IMR-90 (cell line): ENCODE results near the gene KCTD18. TPM values are rescaled to one million over a fixed set of nuclear protein-coding genes. Genes with fewer than 3 reads are reported as not detected.

ENCODE experiments used
- ATAC-seq: fragments of 200-7000 bp; cut with Tn5 transposase; 2 replicates; pipeline ENCODE4 v1.9.1; 2020; ENCODE audit warnings: low read depth, mild to moderate bottlenecking, moderate library complexity
- BruUV-seq: library from RNA; stranded (reverse); fragments of 400-500 nt; replicated peaks from 2 replicates; lab custom pipeline; 2021; lab: Mats Ljungman, UMichigan
- CTCF ChIA-PET: fragments of 300-600 bp; formaldehyde crosslinking; extraction: SDS; loops from one replicate; lab custom pipeline; 2021; ENCODE audit warnings: antibody characterized with exemption; lab: Yijun Ruan, JAX
- POLR2A ChIA-PET: fragments of 300-600 bp; sonication (Branson Sonifier 250); formaldehyde crosslinking; loops from one replicate; lab custom pipeline; 2022; ENCODE audit warnings: antibody characterized with exemption; ENCODE audit not compliant: unreplicated experiment; lab: Charles Lee
- DNase-seq: peaks from one replicate; pipeline ENCODE4 v3.0.0; 2013
- H2AFZ ChIP-seq: replicated peaks from 2 replicates; pipeline ENCODE3; 2013; ENCODE audit warnings: low read length, mild to moderate bottlenecking; ENCODE audit not compliant: poor library complexity
- H2AK5ac ChIP-seq: 2 replicates; pipeline ENCODE4 v1.6.1; 2013; ENCODE audit warnings: low read depth, low read length, inconsistent platforms
- H2AK9ac ChIP-seq: replicated peaks from 2 replicates; pipeline ENCODE3; 2013; ENCODE audit warnings: mild to moderate bottlenecking, low read depth, low read length, moderate library complexity; ENCODE audit not compliant: poor library complexity
- H2BK120ac ChIP-seq: 2 replicates; pipeline ENCODE4 v1.6.1; 2013; ENCODE audit warnings: low read depth, low read length, inconsistent platforms
- H2BK15ac ChIP-seq: 3 replicates; pipeline ENCODE4 v1.6.1; 2013; ENCODE audit warnings: low read depth, low read length, inconsistent platforms
- H2BK20ac ChIP-seq: 2 replicates; pipeline ENCODE4 v1.6.1; 2013; ENCODE audit warnings: low read depth, mild to moderate bottlenecking, inconsistent platforms, low read length, moderate library complexity
- H2BK5ac ChIP-seq: 2 replicates; pipeline ENCODE4 v1.6.1; 2013; ENCODE audit warnings: mild to moderate bottlenecking, low read depth, low read length, inconsistent platforms; ENCODE audit not compliant: poor library complexity, severe bottlenecking
- H3K14ac ChIP-seq: replicated peaks from 2 replicates; pipeline ENCODE4 v1.6.1; 2013; ENCODE audit warnings: low read depth, low read length, inconsistent platforms
- H3K18ac ChIP-seq: 2 replicates; pipeline ENCODE4 v1.6.1; 2013; ENCODE audit warnings: low read depth, low read length, control low read depth
- H3K23ac ChIP-seq: 2 replicates; pipeline ENCODE4 v1.6.1; 2013; ENCODE audit warnings: low read depth, low read length, inconsistent platforms
- H3K27ac ChIP-seq: 2 replicates; pipeline ENCODE4 v1.5.1; 2013; ENCODE audit warnings: mild to moderate bottlenecking, control low read depth, low read length; ENCODE audit not compliant: insufficient read depth
- H3K27me3 ChIP-seq: 2 replicates; pipeline ENCODE4 v1.6.1; 2013; ENCODE audit warnings: low read length; ENCODE audit not compliant: control insufficient read depth, insufficient read depth
- H3K36me3 ChIP-seq: 2 replicates; pipeline ENCODE4 v1.6.1; 2013; ENCODE audit warnings: low read length, mixed read lengths; ENCODE audit not compliant: control insufficient read depth, insufficient read depth
- H3K4ac ChIP-seq: 2 replicates; pipeline ENCODE4 v1.6.1; 2013; ENCODE audit warnings: low read depth, low read length, inconsistent platforms
- H3K4me1 ChIP-seq: 2 replicates; pipeline ENCODE4 v1.6.1; 2013; ENCODE audit warnings: low read length, mixed read lengths; ENCODE audit not compliant: control insufficient read depth, insufficient read depth
- H3K4me2 ChIP-seq: 2 replicates; pipeline ENCODE4 v1.6.1; 2013; ENCODE audit warnings: low read depth, mild to moderate bottlenecking, control low read depth, low read length, moderate library complexity
- H3K4me3 ChIP-seq: 2 replicates; pipeline ENCODE4 v1.5.1; 2013; ENCODE audit warnings: low read depth, mild to moderate bottlenecking, control low read depth, low read length, moderate library complexity; ENCODE audit not compliant: insufficient read depth
- H3K56ac ChIP-seq: 2 replicates; pipeline ENCODE4 v1.6.1; 2013; ENCODE audit warnings: low read length, inconsistent platforms; ENCODE audit not compliant: insufficient read depth; ENCODE audit errors: extremely low read depth
- H3K79me1 ChIP-seq, 2 experiments: 2 replicates each; pipeline ENCODE4 v1.6.1; 2013; ENCODE audit warnings: low read length in 2 of 2, inconsistent platforms in 1 of 2, low read depth in 1 of 2
- H3K9ac ChIP-seq: 2 replicates; pipeline ENCODE4 v1.6.1; 2013; ENCODE audit warnings: low read depth, low read length, control low read depth
- H3K9me1 ChIP-seq: 2 replicates; pipeline ENCODE4 v1.6.1; 2013; ENCODE audit warnings: low read length, inconsistent platforms; ENCODE audit not compliant: insufficient read depth
- H3K9me3 ChIP-seq: 2 replicates; pipeline ENCODE4 v1.6.1; 2013; ENCODE audit warnings: low read length; ENCODE audit not compliant: control insufficient read depth, insufficient read depth
- H4K20me1 ChIP-seq: 2 replicates; pipeline ENCODE4 v1.6.1; 2013; ENCODE audit warnings: low read length, inconsistent platforms; ENCODE audit not compliant: insufficient read depth
- H4K5ac ChIP-seq: 2 replicates; pipeline ENCODE4 v1.6.1; 2013; ENCODE audit warnings: mild to moderate bottlenecking, low read depth, low read length, control low read depth
- H4K8ac ChIP-seq, 2 experiments: 2 replicates each; pipeline ENCODE4 v1.6.1; 2013; ENCODE audit warnings: low read depth in 2 of 2, low read length in 2 of 2, control low read depth in 1 of 2, inconsistent platforms in 1 of 2
- H4K91ac ChIP-seq: 2 replicates; pipeline ENCODE4 v1.6.1; 2013; ENCODE audit warnings: low read depth, low read length, inconsistent platforms; ENCODE audit not compliant: insufficient read depth
- CEBPB ChIP-seq: IDR thresholded peaks from 2 replicates; pipeline ENCODE4 v1.6.1; 2012; ENCODE audit warnings: low read depth, low read length, improper control_type of control experiment
- CHD1 ChIP-seq: IDR thresholded peaks from 2 replicates; pipeline ENCODE4 v1.6.1; 2012; ENCODE audit warnings: low read depth, low read length, improper control_type of control experiment
- FOS ChIP-seq: fragments of 150-350 bp; IDR thresholded peaks from 2 replicates; pipeline ENCODE4 v1.6.1; 2016; ENCODE audit warnings: low read depth, low read length
- WGBS, 2 experiments: methylation state at CpG; one replicate each; pipeline versions ENCODE4 v1.1.5 to v1.1.7; 2013; ENCODE audit warnings: missing lambda C conversion rate in 2 of 2; ENCODE audit not compliant: insufficient read length in 1 of 2; ENCODE audit errors: extremely low coverage in 2 of 2; 5-methylcytosine and 5-hydroxymethylcytosine counted together
- dilution Hi-C: fragments of 300-500 bp; cut with HindIII; formaldehyde crosslinking; loops from one replicate; pipeline ENCODE4 v1.14.3; 2018; ENCODE audit warnings: low sequenced_read_pairs; ENCODE audit not compliant: unreplicated experiment
- in situ Hi-C: fragments of 300-500 bp; cut with MboI; formaldehyde crosslinking; loops from 3 replicates; pipeline ENCODE4 v1.14.3; 2019; ENCODE audit warnings: low sequenced_read_pairs, inconsistent platforms, mixed read lengths
- intact Hi-C: fragments of 100-400 bp; cut with micrococcal nuclease; formaldehyde crosslinking; loops from 2 replicates; pipeline ENCODE4 v1.10.0; 2022
- polyA plus RNA-seq, 3 experiments: library from polyadenylated mRNA; depleted of rRNA; stranded (reverse); fragments of >200 nt; gene quantifications; 2 replicates each; pipeline ENCODE4 v1.2.3, GENCODE V29; 2012; ENCODE audit warnings: low replicate concordance in 1 of 3
- total RNA-seq: library from RNA; depleted of rRNA; stranded (reverse); fragments of >200 nt; gene quantifications from 2 replicates; pipeline ENCODE4 v1.2.3, GENCODE V29; 2012

KCTD18 gene
- total and polyA plus RNA-seq, 2 of the 4 experiments (the other 2 are of a cell fraction): 6.7 to 10.4 TPM

GRCh38 chr2:200442471-200442870 is 67.4 kb downstream of the KCTD18 start:
- Histone ChIP-seq H3K4ac (peak overlapping the region; percentile 8; the same call in 1 of the 2 replicates), H3K4me3 (no peak overlapping the region), H3K4me1 (peaks cover 26% of the 10 kb centered on the region), H3K56ac (no peak overlapping the region), H4K20me1 (no peaks in the 10 kb centered on the region; the same call in 1 of the 2 replicates), H2AFZ (no peak overlapping the region), H3K23ac (no peak overlapping the region), H2BK5ac (peak overlapping the region; percentile 67), H3K36me3 (peaks cover 31% of the 10 kb centered on the region), H2BK120ac (peak overlapping the region; percentile 18; the same call in 1 of the 2 replicates), H3K9me1 (peaks cover 4% of the 10 kb centered on the region), H3K18ac (peak overlapping the region; percentile 20; the same call in 1 of the 2 replicates), H3K79me1 (peaks cover 22 to 76% of the 10 kb centered on the region in 2 experiments), H3K9me3 (no peaks in the 10 kb centered on the region), H4K91ac (no peak overlapping the region), H2BK20ac (peak overlapping the region; percentile 30; the same call in 1 of the 2 replicates), H2AK9ac (peak overlapping the region; percentile 63), H3K4me2 (peak overlapping the region; percentile 27), H3K27me3 (no peaks in the 10 kb centered on the region), H2AK5ac (peak overlapping the region; percentile 39; the same call in 1 of the 2 replicates), H4K5ac (peak overlapping the region; percentile 55; the same call in 1 of the 2 replicates), H4K8ac (0 out of 4 replicates have a peak overlapping the region, but pooled peaks of 1 of the 2 experiments have one; percentile 14), H2BK15ac (no peak overlapping the region), H3K27ac (peak overlapping the region; percentile 79; the same call in 1 of the 2 replicates), H3K14ac (no peak overlapping the region), H3K9ac (no peak overlapping the region)
- TF ChIP-seq CEBPB (peak; percentile 81), FOS (peak; percentile 79), CHD1 (no peak)
- 80% methylated on average over 1 of the region's 1 CpG; no CpG with 5 or more reads in 1 of the 2 experiments for WGBS, 2 experiments
- intact Hi-C loops (loop anchor here (1.0 kb wide), 1 partner anchor 8 kb away; no protein-coding TSS in a partner anchor), in situ Hi-C loops (no loop called here), dilution Hi-C loops (no loop called here)
- ChIA-PET POLR2A (no interaction called here), CTCF (no interaction called here)
- DNase-seq (peak; percentile 86), ATAC-seq (peak; percentile 92)
- no TSS peak for BruUV-seq
